Activated T-helper 1 cell treated with anti-CD3 and anti-CD28 coated beads, Interleukin-12 subunit alpha, Interleukin-12 subunit beta, Interleukin-2, Interleukin-4 antibody, amounts not matched to agents 30 ng/mL and 10 ng/mL and 1 ng/mL, durations not matched to agents 14 hours and 24 hours and 36 hours (primary cell): ENCODE data around the gene COX4I1. TPM values are rescaled to one million over a fixed set of nuclear protein-coding genes. Genes with fewer than 3 reads are reported as not detected.
A peak's percentile ranks its signal among the peaks of the same experiment; 100 is the strongest.

Experiments
- DNase-seq: peaks from one replicate; pipeline ENCODE4 v3.0.0; 2021; ENCODE audit warnings: low spot score
- H3K27ac Mint-ChIP-seq: one replicate; pipeline ENCODE4 v1.8.0; 2021; ENCODE audit warnings: mild to moderate bottlenecking, mixed read lengths
- H3K27me3 Mint-ChIP-seq: one replicate; pipeline ENCODE4 v1.8.0; 2022; ENCODE audit warnings: mild to moderate bottlenecking, moderate library complexity, mixed read lengths; ENCODE audit not compliant: insufficient read depth
- H3K36me3 Mint-ChIP-seq: one replicate; pipeline ENCODE4 v1.8.0; 2021; ENCODE audit warnings: low read depth, mixed read lengths
- H3K4me1 Mint-ChIP-seq: one replicate; pipeline ENCODE4 v1.8.0; 2021; ENCODE audit warnings: low read depth, mixed read lengths
- H3K4me3 Mint-ChIP-seq: one replicate; pipeline ENCODE4 v1.8.0; 2021; ENCODE audit warnings: mild to moderate bottlenecking, moderate library complexity, mixed read lengths
- H3K9me3 Mint-ChIP-seq: one replicate; pipeline ENCODE4 v1.8.0; 2021; ENCODE audit warnings: mixed read lengths
- intact Hi-C: fragments of 100-400 bp; cut with micrococcal nuclease; formaldehyde crosslinking; loops from one replicate; pipeline ENCODE4 v1.15.1; 2024
- total RNA-seq: library from RNA; stranded (reverse); gene quantifications from 2 replicates; pipeline ENCODE4 v1.2.3, GENCODE V29; 2022

Gene COX4I1
- total RNA-seq: 544 and 558 TPM in 2 replicates

DNA sequence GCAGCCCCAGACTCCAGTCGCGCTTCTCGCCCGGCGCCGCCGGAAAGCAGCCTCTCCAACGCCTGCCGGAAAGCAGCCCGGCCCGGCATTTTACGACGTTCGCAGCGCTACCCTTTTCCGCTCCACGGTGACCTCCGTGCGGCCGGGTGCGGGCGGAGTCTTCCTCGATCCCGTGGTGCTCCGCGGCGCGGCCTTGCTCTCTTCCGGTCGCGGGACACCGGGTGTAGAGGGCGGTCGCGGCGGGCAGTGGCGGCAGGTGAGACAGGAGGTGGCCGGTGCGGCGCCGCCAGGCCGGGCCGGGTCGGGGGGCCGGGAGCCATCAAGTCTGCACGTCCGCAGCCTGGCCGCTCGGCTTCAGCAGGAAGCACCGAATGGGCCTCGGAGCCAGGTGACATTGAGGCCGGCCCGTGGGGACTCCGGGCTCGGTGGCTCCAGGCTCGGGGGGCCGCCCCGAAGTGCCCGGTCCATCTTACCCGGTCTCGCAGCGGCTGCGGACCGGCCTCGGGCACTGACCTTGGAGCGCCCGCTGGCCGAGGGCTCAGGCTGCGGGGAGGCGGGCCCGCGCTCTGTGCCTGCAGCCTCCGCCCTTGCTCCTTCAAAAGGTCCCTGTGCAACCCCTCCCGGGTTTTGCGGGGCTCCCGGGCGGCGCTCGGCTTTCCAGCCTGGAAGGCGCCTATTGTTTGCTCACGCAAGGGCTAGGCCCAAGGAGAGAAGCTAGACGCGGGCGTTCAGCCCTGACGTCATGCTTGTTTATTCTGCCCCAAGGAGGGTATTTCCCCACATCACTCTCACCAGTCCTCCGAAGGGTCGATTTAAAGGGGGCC is at the start of gene COX4I1, which contains the start of gene EMC8:
Gene COX4I1 (plus strand): TSS at position 199 of the 824 bp plus-strand sequence. CDS start 1,511 bp downstream, outside the sequence.
Gene EMC8 (minus strand): TSS at position 48 of the 824 bp plus-strand sequence. CDS start 249 bp downstream, outside the sequence.
- Mint-ChIP-seq H3K4me3 (peak within 1 kb of the TSS; percentile 92), H3K9me3 (no peaks in the 10 kb centered on the region), H3K27ac (peak within 1 kb of the TSS; percentile 96), H3K4me1 (peaks cover 57% of the 10 kb centered on the region), H3K27me3 (no peaks in the 10 kb centered on the region), H3K36me3 (peaks cover 50% of the 10 kb centered on the region)
- intact Hi-C loops: loop anchor here (1.0 to 5.0 kb wide), 4 partner anchors 110 to 1992 kb away; partner anchors contain the start of genes HSBP1 and ZDHHC7
- DNase-seq: peak; percentile 93

DNA sequence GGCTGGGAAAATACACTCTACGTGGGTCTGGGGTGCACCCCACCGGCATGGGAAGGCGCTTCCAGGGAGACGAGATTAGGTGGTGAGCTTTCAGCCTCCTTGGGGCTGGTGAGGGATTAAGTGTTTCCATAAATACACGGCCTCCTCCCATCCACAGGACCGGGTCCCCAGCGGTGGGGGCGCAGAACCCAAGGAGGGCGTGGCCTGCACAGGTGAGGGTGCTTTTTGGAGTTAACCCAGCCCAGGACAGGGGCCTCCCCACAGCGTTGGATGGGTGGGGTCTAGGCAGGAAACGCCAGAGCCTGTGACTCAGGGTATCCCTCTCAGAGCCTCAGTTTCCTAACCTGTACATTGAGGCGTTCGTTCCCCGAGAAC is 49.7 kb upstream of the COX4I1 start:
- intact Hi-C loops: no loop called here
- Mint-ChIP-seq H3K4me1 (no peaks in the 10 kb centered on the region), H3K36me3 (no peaks in the 10 kb centered on the region), H3K9me3 (no peaks in the 10 kb centered on the region), H3K27ac (no peak overlapping the region), H3K27me3 (peaks cover 35% of the 10 kb centered on the region), H3K4me3 (no peak overlapping the region)
- no peak for DNase-seq

DNA sequence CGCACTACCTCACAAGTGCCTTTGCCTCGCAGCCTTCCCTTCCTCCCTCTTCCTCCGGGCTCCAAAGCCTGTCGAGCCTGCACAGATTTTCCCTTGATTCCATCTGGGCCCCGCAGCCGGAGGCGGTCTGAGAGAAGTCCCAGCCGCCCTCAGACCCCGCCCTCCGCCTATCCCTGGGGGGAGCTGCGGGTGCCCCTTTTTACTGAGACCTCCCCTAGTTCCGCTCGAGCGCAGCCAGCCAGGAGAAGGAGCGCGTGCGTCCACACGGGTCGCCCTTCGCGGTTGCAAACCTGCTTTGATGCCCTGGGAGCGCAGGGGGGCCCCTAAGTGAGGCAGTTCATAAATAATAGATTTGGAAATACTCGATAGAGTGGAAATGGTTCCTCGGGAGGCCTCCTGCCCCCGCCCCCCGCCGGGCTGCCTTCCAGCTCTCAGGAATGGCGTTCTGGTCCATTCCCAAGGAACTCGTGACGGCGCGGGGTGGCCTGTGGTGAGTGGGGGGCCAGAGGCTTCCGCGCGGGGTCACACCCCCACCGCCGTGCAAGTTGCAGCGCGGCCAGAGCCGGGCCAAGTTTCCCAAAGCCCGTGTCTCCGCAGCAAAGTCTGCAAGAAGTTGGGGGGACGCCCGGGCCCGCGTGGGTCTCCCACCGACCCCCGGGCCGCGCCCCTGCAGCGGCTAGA is 49.2 kb upstream of the COX4I1 start:
- no peak overlapping the region for H3K27ac Mint-ChIP-seq
- H3K9me3 Mint-ChIP-seq: no peaks in the 10 kb centered on the region
- peaks cover 35% of the 10 kb centered on the region for H3K27me3 Mint-ChIP-seq
- no peaks in the 10 kb centered on the region for H3K36me3 Mint-ChIP-seq
- no peak for DNase-seq
- intact Hi-C loops: no loop called here
- peak overlapping the region; percentile 75 for H3K4me3 Mint-ChIP-seq
- H3K4me1 Mint-ChIP-seq: no peaks in the 10 kb centered on the region

DNA sequence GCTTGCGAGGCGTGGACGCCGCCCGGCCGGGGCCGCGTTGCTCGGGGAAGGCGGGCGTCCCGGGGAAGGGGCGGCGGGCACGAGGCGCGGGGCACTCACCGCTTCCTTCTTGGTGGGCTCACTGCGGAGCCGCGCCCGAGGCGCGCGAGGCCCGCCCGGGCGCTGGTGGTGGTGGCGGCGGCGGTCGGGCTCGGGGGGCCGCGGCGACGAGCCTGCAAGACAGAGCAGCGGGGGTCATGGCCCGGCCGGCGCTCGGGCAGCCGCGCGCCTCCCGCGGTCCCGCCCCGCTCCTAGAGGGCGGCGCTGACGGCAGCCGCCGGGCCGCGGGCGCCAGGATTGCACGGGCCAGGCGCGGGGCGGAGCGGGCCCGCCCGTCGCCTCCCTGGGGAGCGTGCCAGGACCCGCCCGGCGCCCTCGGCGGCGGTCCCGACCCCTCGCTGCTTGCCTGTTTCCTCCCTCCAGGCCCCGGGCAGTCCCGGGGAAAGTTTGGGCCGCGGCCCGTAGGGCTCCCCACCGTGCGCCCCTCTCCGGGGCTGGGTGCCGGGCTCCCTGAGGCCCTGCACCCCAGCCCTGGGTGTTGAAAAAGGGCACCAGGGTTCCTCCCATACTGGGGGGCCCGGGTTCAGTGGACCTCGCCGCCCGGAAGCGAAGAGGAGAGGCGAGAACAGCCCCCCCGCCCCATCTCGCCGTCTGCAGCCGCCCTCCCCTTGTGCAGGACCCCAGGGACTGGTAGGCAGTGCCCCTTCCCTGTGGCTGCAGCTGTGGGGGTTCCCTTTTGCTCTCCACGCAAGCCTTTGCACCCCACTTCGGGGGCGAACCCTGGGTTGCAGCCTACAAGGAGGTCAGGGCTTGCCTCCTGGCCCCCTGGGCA is 48.4 kb upstream of the COX4I1 start, which contains the start of gene C16orf74:
Gene C16orf74 (minus strand): TSS at position 270 of the 871 bp plus-strand sequence. CDS start 15,879 bp downstream, outside the sequence.
- peak within 1 kb of the TSS; percentile 75 for H3K4me3 Mint-ChIP-seq
- H3K27me3 Mint-ChIP-seq: peaks cover 35% of the 10 kb centered on the region
- DNase-seq: no peak
- intact Hi-C loops: no loop called here
- no peaks in the 10 kb centered on the region for H3K9me3 Mint-ChIP-seq
- H3K36me3 Mint-ChIP-seq: no peaks in the 10 kb centered on the region
- no peak within 1 kb of the TSS for H3K27ac Mint-ChIP-seq
- H3K4me1 Mint-ChIP-seq: no peaks in the 10 kb centered on the region

DNA sequence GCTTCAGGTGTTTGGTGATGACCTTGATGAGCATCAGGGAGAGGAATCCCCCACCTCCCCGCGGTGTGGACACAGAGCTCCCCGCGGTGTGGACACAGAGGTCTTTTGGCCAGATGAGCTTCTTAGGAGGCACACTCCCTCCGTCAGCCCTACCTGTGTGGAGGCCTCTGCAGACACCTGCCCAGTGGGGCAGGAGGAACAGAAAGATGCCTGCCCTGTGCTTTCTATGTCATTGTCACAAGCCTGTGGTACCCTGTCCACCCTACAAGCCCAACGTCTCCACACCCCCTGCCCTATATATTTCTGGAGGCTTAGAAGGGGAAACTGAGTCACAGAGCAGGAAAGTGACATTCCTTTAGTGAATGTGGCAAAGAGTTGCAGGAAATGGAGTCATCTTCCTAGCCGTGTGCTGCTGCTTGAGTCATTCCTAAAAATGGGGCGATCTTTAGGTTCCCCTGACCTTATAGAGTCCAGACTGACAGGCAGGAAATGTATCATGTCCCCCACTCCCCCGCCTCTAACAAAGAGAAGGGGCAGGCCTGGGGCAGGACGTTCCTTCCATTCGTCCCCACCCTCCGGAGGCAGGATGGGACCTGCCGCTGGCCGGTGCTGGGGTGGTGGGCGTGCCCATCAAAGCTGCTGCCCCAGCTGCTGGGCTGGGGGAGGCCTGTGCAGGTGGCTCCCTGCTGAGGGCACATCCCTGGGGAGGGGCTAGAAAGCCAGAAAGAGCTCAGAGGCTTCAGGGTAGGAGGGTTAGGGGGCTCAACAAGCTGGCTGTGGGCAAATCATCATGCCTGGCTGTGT is 47.6 kb upstream of the COX4I1 start:
- no peak overlapping the region for H3K27ac Mint-ChIP-seq
- DNase-seq: no peak
- H3K27me3 Mint-ChIP-seq: peaks cover 35% of the 10 kb centered on the region
- intact Hi-C loops: no loop called here
- peak overlapping the region; percentile 11 for H3K4me3 Mint-ChIP-seq
- no peaks in the 10 kb centered on the region for H3K4me1 Mint-ChIP-seq
- H3K9me3 Mint-ChIP-seq: no peaks in the 10 kb centered on the region
- no peaks in the 10 kb centered on the region for H3K36me3 Mint-ChIP-seq

DNA sequence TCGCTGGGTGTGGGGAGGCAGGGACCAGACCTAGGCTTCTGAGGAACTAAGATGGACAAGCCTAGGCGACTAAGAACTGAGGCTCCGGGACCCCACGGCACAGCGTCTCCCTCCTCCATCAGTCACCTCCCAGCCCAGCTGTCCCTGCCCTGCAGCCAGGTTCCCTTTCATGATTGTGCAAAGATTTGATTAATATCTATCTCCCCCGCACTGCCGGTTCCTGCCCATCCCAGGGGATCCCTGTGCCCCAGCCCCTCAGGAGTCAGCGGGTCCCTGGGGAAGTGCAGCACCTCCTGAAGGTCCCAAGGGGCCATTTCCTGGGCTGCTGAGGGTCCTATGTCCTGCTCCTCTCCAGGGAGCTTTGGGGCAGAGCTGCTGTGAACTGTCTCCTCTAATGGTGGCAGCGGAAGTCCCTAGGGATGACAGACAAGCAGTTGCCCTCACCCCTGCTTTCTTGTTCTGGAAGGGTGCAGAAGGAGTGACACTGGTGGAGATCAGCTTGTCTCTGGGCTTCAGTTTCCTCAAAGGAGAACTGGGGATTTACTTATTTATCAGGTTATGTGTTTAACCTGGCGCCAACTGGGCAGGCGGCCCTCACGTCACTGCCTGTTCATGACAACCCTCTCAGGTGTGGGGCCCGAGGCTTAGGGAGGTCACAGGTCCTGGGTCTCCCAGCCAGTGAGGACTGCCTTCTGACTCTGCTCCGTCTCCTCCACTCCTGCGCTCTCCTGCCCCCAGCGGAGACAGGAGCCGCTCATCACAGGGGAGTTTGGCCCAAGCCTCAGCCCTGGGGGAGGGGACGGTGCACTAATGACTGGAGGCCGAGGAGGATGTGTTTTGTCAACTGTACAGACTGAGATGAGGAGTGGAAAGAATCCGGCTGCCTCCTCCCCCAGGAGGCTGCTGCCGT is 46.7 kb upstream of the COX4I1 start:
- Mint-ChIP-seq H3K27me3 (peaks cover 40% of the 10 kb centered on the region), H3K4me3 (no peak overlapping the region), H3K4me1 (no peaks in the 10 kb centered on the region), H3K27ac (no peak overlapping the region), H3K9me3 (no peaks in the 10 kb centered on the region), H3K36me3 (no peaks in the 10 kb centered on the region)
- intact Hi-C loops: no loop called here
- no peak for DNase-seq

DNA sequence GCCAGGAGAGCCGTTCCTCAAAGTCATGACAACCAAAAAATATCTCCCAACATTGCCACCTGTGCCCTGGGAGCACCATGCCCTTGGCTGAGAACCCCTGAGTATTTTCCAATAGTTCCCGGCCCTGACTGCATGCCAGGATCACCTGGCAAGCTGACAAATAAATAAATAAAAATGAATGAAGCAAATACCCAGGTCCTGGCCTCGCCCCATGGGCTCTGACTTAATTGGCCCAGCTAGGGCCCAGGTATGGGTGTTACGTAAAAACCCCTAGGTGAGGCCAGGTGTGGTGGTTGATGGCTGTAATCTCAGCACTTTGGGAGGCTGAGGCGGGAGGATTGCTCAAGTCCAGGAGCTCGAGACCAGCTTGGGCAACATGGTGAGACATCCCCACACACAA is 45.9 kb upstream of the COX4I1 start:
- Mint-ChIP-seq H3K4me3 (no peak overlapping the region), H3K4me1 (no peaks in the 10 kb centered on the region), H3K27me3 (peaks cover 39% of the 10 kb centered on the region), H3K9me3 (no peaks in the 10 kb centered on the region), H3K27ac (no peak overlapping the region), H3K36me3 (no peaks in the 10 kb centered on the region)
- no peak for DNase-seq
- intact Hi-C loops: no loop called here

DNA sequence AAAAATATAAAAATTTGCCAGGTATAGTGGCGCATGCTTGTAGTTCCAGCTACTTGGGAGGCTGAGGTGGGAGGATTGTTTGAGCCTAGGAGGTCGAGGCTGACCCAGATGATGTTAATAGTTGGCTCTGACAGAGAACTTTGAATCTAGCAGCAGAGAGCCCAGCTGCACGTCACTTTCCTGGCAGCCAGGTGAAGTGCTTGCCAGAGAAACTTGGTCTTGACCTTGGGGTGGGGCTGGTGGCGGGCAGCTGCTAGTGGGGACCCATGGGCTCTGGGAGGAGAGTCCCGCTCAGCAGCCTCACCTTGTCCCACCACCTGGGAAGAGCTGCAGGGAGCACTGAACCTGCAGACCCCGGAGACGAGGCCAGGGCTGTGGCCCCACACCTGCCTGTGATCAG is 45.5 kb upstream of the COX4I1 start:
- intact Hi-C loops: no loop called here
- peaks cover 38% of the 10 kb centered on the region for H3K27me3 Mint-ChIP-seq

DNA sequence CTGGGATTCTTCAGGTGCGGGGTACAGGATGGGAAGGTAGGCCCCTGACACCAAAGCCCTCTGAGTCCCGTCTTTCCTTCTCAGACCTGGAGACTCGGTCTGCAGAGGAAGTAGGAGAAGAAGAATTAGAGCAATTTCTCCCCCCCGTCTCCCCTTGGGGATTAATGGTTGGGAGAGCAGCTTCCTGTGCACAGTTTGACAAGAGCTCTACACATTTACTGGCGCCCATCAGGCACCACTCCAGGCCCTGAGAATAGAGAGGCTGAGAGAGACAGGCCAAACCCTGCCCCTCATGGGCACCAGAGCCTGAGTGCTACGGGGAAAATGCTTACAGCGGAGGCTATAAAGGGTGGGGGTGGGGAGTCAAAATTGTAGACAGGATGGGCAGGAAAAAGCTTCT is 45.1 kb upstream of the COX4I1 start:
- no peak overlapping the region for H3K4me3 Mint-ChIP-seq
- H3K36me3 Mint-ChIP-seq: no peaks in the 10 kb centered on the region
- no peaks in the 10 kb centered on the region for H3K9me3 Mint-ChIP-seq
- no peak overlapping the region for H3K27ac Mint-ChIP-seq
- DNase-seq: no peak
- intact Hi-C loops: no loop called here
- H3K4me1 Mint-ChIP-seq: no peaks in the 10 kb centered on the region
- H3K27me3 Mint-ChIP-seq: peaks cover 40% of the 10 kb centered on the region

More for the DNA sequence above, 45.5 kb upstream of the COX4I1 start:
- Mint-ChIP-seq H3K36me3 (no peaks in the 10 kb centered on the region), H3K9me3 (no peaks in the 10 kb centered on the region), H3K27ac (no peak overlapping the region), H3K4me3 (no peak overlapping the region), H3K4me1 (no peaks in the 10 kb centered on the region)
- DNase-seq: no peak

DNA sequence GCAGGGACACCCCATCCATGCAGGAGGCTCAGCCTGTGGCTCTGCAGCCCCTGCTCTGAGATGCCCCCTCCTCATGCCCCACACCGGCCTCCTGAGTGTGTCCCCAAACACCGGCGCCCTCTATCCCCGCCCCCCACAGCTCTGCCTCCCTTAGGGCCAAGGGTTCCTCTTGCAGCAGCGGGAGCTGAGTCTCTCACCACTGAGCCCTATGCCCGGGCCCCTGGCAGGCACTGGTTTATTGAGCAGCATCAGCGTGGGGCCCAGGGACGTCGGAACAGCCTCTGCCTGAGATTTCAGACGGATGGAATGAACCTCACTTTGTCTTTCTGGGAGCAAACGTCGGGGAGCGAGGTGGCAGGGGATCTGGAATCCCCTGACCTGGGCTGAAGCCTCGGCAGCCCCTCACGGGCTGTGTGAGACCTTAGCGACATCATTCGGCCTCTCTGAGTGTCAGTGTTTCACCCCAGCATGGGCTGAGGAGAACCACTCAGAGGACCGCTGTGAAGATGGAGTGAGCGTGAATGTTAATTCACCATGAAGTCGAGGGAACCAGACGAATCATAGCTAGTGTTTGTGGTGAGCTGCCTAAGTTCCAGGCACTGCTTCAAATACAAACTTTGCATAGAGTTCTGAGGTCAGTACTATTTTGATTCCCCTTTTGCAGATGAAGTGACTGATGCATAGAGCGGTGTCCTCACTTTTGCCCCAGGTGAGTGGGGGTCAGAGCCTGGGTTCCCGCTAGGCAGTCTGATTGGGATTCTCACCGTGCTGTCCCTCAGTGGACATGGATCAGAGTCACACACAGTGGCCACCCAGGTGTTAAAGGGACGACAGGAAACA is 43.3 kb upstream of the COX4I1 start:
- no peak overlapping the region for H3K27ac Mint-ChIP-seq
- no peaks in the 10 kb centered on the region for H3K4me1 Mint-ChIP-seq
- H3K4me3 Mint-ChIP-seq: no peak overlapping the region
- H3K36me3 Mint-ChIP-seq: no peaks in the 10 kb centered on the region
- H3K9me3 Mint-ChIP-seq: no peaks in the 10 kb centered on the region
- intact Hi-C loops: no loop called here
- no peak for DNase-seq
- H3K27me3 Mint-ChIP-seq: peaks cover 40% of the 10 kb centered on the region
